HEK293 (cell line): ENCODE measurements around the gene CDON.

Source experiments
- CTCF ChIA-PET: fragments of 350-600 bp; formaldehyde crosslinking; extraction: SDS; loops from one replicate; lab custom pipeline; 2021; ENCODE audit warnings: antibody characterized with exemption; lab: Yijun Ruan, JAX
- POLR2A ChIA-PET: fragments of 300-600 bp; formaldehyde crosslinking; extraction: SDS; loops from one replicate; lab custom pipeline; 2020; ENCODE audit warnings: antibody characterized with exemption, inconsistent platforms; lab: Yijun Ruan, JAX
- H3K27ac ChIP-seq: fragments of 200-500 bp; sonication (Bioruptor generic); 2 replicates; pipeline ENCODE4 v1.5.1; 2014; ENCODE audit warnings: low read depth, low read length, control low read depth, inconsistent platforms; ENCODE audit errors: extremely low read depth
- H3K36me3 ChIP-seq, 2 experiments: fragments of 200-500 bp in 1 of 2; sonication (Bioruptor generic) in 1 of 2; 1 replicate in 1 of 2; 2 replicates in 1 of 2; pipeline ENCODE4 v1.5.1; 2014 to 2017; ENCODE audit warnings: inconsistent platforms in 2 of 2, low read length in 2 of 2; ENCODE audit not compliant: control insufficient read depth in 2 of 2, insufficient read depth in 1 of 2
- H3K4me1 ChIP-seq: fragments of 200-500 bp; sonication (Bioruptor generic); 2 replicates; pipeline ENCODE4 v1.5.1; 2014; ENCODE audit warnings: mild to moderate bottlenecking, low read length, inconsistent platforms; ENCODE audit not compliant: control insufficient read depth, insufficient read depth
- H3K4me3 ChIP-seq: 2 replicates; pipeline ENCODE4 v1.5.1; 2011; ENCODE audit warnings: low read depth, mild to moderate bottlenecking, control low read depth, low read length, moderate library complexity
- H3K9me3 ChIP-seq: fragments of 200-500 bp; sonication (Bioruptor generic); 2 replicates; pipeline ENCODE4 v1.5.1; 2014; ENCODE audit warnings: low read depth, low read length, inconsistent platforms; ENCODE audit not compliant: control insufficient read depth, insufficient read depth
- FEZF1 ChIP-seq: fragments of 450-650 bp; formaldehyde crosslinking; IDR thresholded peaks from 2 replicates; pipeline ENCODE4 v1.5.1; 2016; ENCODE audit warnings: missing biosample characterization, missing genetic modification characterization
- PATZ1 ChIP-seq: fragments of 450-650 bp; formaldehyde crosslinking; IDR thresholded peaks from 2 replicates; pipeline ENCODE4 v1.5.1; 2016; ENCODE audit warnings: missing biosample characterization, missing genetic modification characterization
- PBX3 ChIP-seq: sonication (generic); formaldehyde crosslinking; IDR thresholded peaks from 2 replicates; pipeline ENCODE4 v1.8.1; 2022; ENCODE audit warnings: mild to moderate bottlenecking, moderate library complexity, missing genetic modification reagents
- PRDM10 ChIP-seq: fragments of 450-650 bp; formaldehyde crosslinking; IDR thresholded peaks from 2 replicates; pipeline ENCODE4 v1.5.1; 2016; ENCODE audit warnings: missing biosample characterization, missing genetic modification characterization
- REST ChIP-seq: fragments of 450-650 bp; formaldehyde crosslinking; IDR thresholded peaks from 2 replicates; pipeline ENCODE4 v1.5.1; 2016; ENCODE audit warnings: missing biosample characterization, missing genetic modification characterization
- SCRT2 ChIP-seq: fragments of 450-650 bp; formaldehyde crosslinking; IDR thresholded peaks from 2 replicates; pipeline ENCODE4 v1.5.1; 2016; ENCODE audit warnings: missing biosample characterization, missing genetic modification characterization
- SP2 ChIP-seq: fragments of 450-650 bp; formaldehyde crosslinking; IDR thresholded peaks from 2 replicates; pipeline ENCODE4 v1.5.1; 2016; ENCODE audit warnings: missing biosample characterization, missing genetic modification characterization
- TRIM28 ChIP-seq: IDR thresholded peaks from 2 replicates; pipeline ENCODE4 v1.6.1; 2011; ENCODE audit warnings: low read length, control low read depth, borderline replicate concordance
- ZFP69B ChIP-seq: fragments of 450-650 bp; formaldehyde crosslinking; IDR thresholded peaks from 2 replicates; pipeline ENCODE4 v1.5.1; 2016; ENCODE audit warnings: missing biosample characterization, missing genetic modification characterization
- ZNF148 ChIP-seq: fragments of 450-650 bp; formaldehyde crosslinking; IDR thresholded peaks from 2 replicates; pipeline ENCODE4 v1.5.0; 2017; ENCODE audit warnings: missing biosample characterization, missing genetic modification characterization, borderline replicate concordance
- ZNF449 ChIP-seq: fragments of 450-650 bp; formaldehyde crosslinking; IDR thresholded peaks from 2 replicates; pipeline ENCODE4 v1.5.1; 2017; ENCODE audit warnings: missing biosample characterization, mild to moderate bottlenecking, missing genetic modification characterization, moderate library complexity
- ZNF48 ChIP-seq: fragments of 450-650 bp; formaldehyde crosslinking; IDR thresholded peaks from 2 replicates; pipeline ENCODE4 v1.5.1; 2016; ENCODE audit warnings: missing biosample characterization, missing genetic modification characterization
- ZNF555 ChIP-seq: fragments of 450-650 bp; formaldehyde crosslinking; conservative IDR thresholded peaks from 2 replicates; pipeline ENCODE4 v1.5.1; 2017; ENCODE audit warnings: missing biosample characterization, mild to moderate bottlenecking, missing genetic modification characterization, inconsistent platforms
- ZNF558 ChIP-seq: fragments of 450-650 bp; formaldehyde crosslinking; IDR thresholded peaks from 2 replicates; pipeline ENCODE4 v1.5.1; 2016; ENCODE audit warnings: missing biosample characterization, missing genetic modification characterization
- ZNF621 ChIP-seq: fragments of 450-650 bp; formaldehyde crosslinking; IDR thresholded peaks from 2 replicates; pipeline ENCODE4 v1.5.1; 2017; ENCODE audit warnings: missing biosample characterization, missing genetic modification characterization
- ZNF654 ChIP-seq: fragments of 450-650 bp; formaldehyde crosslinking; IDR thresholded peaks from 2 replicates; pipeline ENCODE4 v1.5.1; 2016; ENCODE audit warnings: low read depth, missing biosample characterization, missing genetic modification characterization
- ZSCAN30 ChIP-seq: fragments of 450-650 bp; IDR thresholded peaks from 2 replicates; pipeline ENCODE4 v1.5.1; 2018; ENCODE audit warnings: missing biosample characterization, mild to moderate bottlenecking, missing genetic modification characterization, moderate library complexity

CDON gene

GRCh38 chr11:126076641-126077040, 14.0 kb upstream of the CDON start:
- ChIA-PET CTCF (interaction anchor here (0.7 to 0.9 kb wide), 3 partner anchors 29 to 154 kb away, joined by 3 read pairs; no protein-coding TSS in a partner anchor), POLR2A (no interaction called here)
- Histone ChIP-seq H3K36me3 (no peaks in the 10 kb centered on the region), H3K4me1 (peaks cover 9% of the 10 kb centered on the region), H3K9me3 (no peaks in the 10 kb centered on the region), H3K27ac (no peak overlapping the region), H3K4me3 (no peak overlapping the region)
- TF ChIP-seq ZNF621 (tag by site-specific recombination): no peak
- no peak for TF ChIP-seq SP2
- no peak for TF ChIP-seq FEZF1
- no peak for TF ChIP-seq ZNF558 (tag by site-specific recombination)
- no peak for TF ChIP-seq ZNF148
- TF ChIP-seq SCRT2 (tag by site-specific recombination): no peak

- Histone ChIP-seq H3K9me3 (no peaks in the 10 kb centered on the region), H3K4me1 (peaks cover 7% of the 10 kb centered on the region; the same call in 1 of the 2 replicates), H3K27ac (no peak overlapping the region), H3K4me3 (no peak overlapping the region), H3K36me3 (no peaks in the 10 kb centered on the region)
- ChIA-PET POLR2A (interaction anchor here (1.2 kb wide), 1 partner anchor 10 kb away, joined by 3 read pairs; the partner anchor contains the start of gene CDON), CTCF (interaction anchor here (0.6 to 0.8 kb wide), 3 partner anchors 9 to 21 kb away, joined by 3 to 4 read pairs (median 3); no protein-coding TSS in a partner anchor)
- TF ChIP-seq ZNF48 (tag by site-specific recombination) (no peak), ZSCAN30 (tag by site-specific recombination) (no peak), ZNF555 (tag by site-specific recombination) (no peak), ZNF449 (tag by site-specific recombination) (no peak), REST (tag by site-specific recombination) (no peak), PRDM10 (tag by site-specific recombination) (no peak), PBX3 (no peak), TRIM28 (no peak), PATZ1 (tag by site-specific recombination) (no peak), ZFP69B (tag by site-specific recombination) (no peak), ZNF654 (tag by site-specific recombination) (no peak)
Observed at GRCh38 chr11:126072801-126073594, 10.3 kb upstream of the CDON start.
